Measurements from ENCODE around the gene SLC25A45.

- TF ChIP-seq POLR2A (IDR thresholded peaks at IDR 0.05; ENCODE audit: extremely low read depth, insufficient read length) (no peak), CTCF (IDR thresholded peaks at IDR 0.05; ENCODE audit: low read depth, low read length) (peak; percentile 30), MAX (IDR thresholded peaks at IDR 0.05; ENCODE audit: low read depth, low read length) (0 out of 2 replicates have a peak, but pooled peaks have one; percentile 6)
These were observed 4.1 kb downstream of the SLC25A45 start for GRCh38 chr11:65378208-65378927.

Data from NB4 (cell line).